ENCODE results near the gene PDP2.

The PDP2 gene, protein sequence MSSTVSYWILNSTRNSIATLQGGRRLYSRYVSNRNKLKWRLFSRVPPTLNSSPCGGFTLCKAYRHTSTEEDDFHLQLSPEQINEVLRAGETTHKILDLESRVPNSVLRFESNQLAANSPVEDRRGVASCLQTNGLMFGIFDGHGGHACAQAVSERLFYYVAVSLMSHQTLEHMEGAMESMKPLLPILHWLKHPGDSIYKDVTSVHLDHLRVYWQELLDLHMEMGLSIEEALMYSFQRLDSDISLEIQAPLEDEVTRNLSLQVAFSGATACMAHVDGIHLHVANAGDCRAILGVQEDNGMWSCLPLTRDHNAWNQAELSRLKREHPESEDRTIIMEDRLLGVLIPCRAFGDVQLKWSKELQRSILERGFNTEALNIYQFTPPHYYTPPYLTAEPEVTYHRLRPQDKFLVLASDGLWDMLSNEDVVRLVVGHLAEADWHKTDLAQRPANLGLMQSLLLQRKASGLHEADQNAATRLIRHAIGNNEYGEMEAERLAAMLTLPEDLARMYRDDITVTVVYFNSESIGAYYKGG
- long read RNA-seq, full-length matches to known transcripts = 66 of 82 reads
- long read RNA-seq, partial matches to known transcripts = 6 of 82 reads
- long read RNA-seq, other reads (novel, unspliced or antisense) = 10 of 82 reads

DNA sequence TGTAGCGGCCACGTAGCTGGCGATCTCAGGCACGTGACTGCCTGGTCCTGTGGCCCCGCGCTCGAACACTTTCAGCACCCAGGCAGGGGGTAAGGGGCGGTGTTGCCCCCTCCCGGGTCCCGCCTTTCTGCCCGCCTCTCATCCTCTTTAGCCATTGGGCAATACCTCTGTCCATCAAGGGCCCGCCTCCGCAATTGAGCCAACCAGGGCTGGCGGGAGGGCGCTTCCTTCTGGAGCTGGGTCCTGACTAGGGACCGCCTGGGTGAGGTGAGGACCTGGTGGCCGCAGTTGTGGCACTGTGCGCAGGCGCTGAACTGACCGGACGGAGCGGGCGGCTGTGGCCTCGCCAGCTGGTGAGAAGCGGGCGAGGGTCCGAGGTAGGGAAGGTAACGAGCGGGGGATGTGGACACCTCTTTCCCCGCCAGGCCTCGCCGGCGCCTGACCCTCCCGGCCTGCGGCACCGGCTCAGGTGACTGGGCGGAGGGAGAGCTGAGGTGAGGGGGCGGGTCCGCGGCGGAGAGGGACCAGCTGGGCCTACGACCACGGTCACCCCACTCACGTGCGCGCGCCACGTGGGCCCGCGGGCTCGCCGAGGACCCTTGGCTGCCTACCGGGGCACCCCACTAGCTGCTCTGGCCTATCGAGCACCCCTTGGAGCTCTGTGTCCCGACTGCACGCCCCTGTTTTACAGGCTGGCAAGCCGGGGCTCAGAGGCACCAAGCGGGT is at the start of gene PDP2:
Gene PDP2 (plus strand): TSS at position 228 of the 726 bp plus-strand sequence. CDS start 3,770 bp downstream, outside the sequence.
- Histone ChIP-seq H3K27me3 (ENCODE audit: insufficient read depth, poor library complexity, severe bottlenecking) (no peaks in the 10 kb centered on the region), H3K27ac (replicated peaks) (peak within 1 kb of the TSS; percentile 74), H3K4me3 (replicated peaks; ENCODE audit: insufficient read depth, low read length) (peak within 1 kb of the TSS; percentile 99)
- no peak for TF ChIP-seq CTCF (IDR thresholded peaks at IDR 0.05; ENCODE audit: insufficient read depth, low read length)
- peak; percentile 70 for TF ChIP-seq POLR2AphosphoS5 (IDR thresholded peaks at IDR 0.05; ENCODE audit: low read depth)
- DNase-seq (ENCODE audit: low read depth in 1 of 2, low spot score in 1 of 2) = peak; percentile 96 to 97

DNA sequence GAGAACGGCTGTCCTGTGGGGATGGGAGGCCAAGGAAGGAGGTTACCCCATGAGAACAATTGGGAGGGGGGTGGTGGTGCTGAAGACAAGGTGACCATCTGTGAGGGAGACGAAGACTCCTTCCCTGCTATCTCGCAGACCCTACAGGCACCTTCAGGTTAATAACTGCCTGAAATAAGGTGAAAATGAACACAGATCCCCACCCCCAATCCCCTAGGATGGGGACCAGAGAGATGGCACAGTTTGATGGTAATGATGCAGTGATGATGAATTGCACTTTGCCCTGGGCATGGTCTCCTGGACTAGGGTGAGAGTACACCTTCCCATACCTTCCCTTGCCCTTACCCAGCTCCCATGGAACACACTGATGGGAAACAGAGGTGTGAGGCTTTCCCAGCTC is 48.1 kb upstream of the PDP2 start:
- TF ChIP-seq GABPA (IDR thresholded peaks at IDR 0.05; ENCODE audit: low read depth) (no peak), POLR2AphosphoS5 (IDR thresholded peaks at IDR 0.05; ENCODE audit: low read depth) (no peak), SPI1 (IDR thresholded peaks at IDR 0.05; ENCODE audit: borderline replicate concordance, low read depth) (no peak)
- H3K27me3 ChIP-seq (ENCODE audit: insufficient read depth, poor library complexity, severe bottlenecking) = no peaks in the 10 kb centered on the region
- no peak overlapping the region for H3K4me3 ChIP-seq (replicated peaks; ENCODE audit: insufficient read depth, low read length)
- H3K27ac ChIP-seq (replicated peaks) = no peak overlapping the region
- no peak for DNase-seq (ENCODE audit: low read depth in 1 of 2, low spot score in 1 of 2)

- no peak for TF ChIP-seq REST (IDR thresholded peaks at IDR 0.05; ENCODE audit: insufficient replicate concordance, low read depth)
- TF ChIP-seq POLR2AphosphoS5 (IDR thresholded peaks at IDR 0.05; ENCODE audit: low read depth) = no peak
- H3K27me3 ChIP-seq (ENCODE audit: insufficient read depth, poor library complexity, severe bottlenecking) = no peaks in the 10 kb centered on the region
- H3K4me3 ChIP-seq (replicated peaks; ENCODE audit: insufficient read depth, low read length) = no peak overlapping the region
- H3K27ac ChIP-seq (replicated peaks) = no peak overlapping the region
- no peak for DNase-seq (ENCODE audit: low read depth in 1 of 2, low spot score in 1 of 2)
Observed at GRCh38 chr16:66832661-66833305, 47.5 kb upstream of the PDP2 start.

DNA sequence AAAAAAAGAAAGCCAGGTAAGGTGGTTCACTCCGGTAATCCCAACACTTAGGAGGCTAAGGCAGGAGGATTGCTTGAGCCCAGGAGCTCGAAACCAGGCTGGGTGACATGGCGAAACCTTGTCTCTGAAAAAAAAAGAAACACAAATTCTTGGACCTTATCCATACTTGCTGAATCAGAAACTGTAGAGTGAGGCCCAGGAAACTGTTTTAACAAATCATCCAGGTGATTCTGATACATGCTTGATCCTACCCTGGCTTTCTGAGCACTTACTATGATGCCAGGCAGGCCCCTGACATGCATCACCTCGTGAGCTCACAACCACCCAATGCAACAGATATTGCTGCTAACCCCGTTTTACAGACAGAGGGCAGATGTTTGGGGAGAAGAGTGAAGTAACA is 45.6 kb upstream of the PDP2 start:
- DNase-seq (ENCODE audit: low read depth in 1 of 2, low spot score in 1 of 2) = no peak
- Histone ChIP-seq H3K27me3 (ENCODE audit: insufficient read depth, poor library complexity, severe bottlenecking) (no peaks in the 10 kb centered on the region), H3K4me3 (replicated peaks; ENCODE audit: insufficient read depth, low read length) (no peak overlapping the region), H3K27ac (replicated peaks) (no peak overlapping the region)
- TF ChIP-seq CTCF (IDR thresholded peaks at IDR 0.05; ENCODE audit: insufficient read depth, low read length) = no peak

GRCh38 chr16:66840883-66841282 is 39.4 kb upstream of the PDP2 start:
- Histone ChIP-seq H3K27me3 (ENCODE audit: insufficient read depth, poor library complexity, severe bottlenecking) (peaks cover 16% of the 10 kb centered on the region), H3K4me3 (replicated peaks; ENCODE audit: insufficient read depth, low read length) (no peak overlapping the region), H3K27ac (replicated peaks) (no peak overlapping the region)
- no peak for TF ChIP-seq GABPA (IDR thresholded peaks at IDR 0.05; ENCODE audit: low read depth)
- TF ChIP-seq REST (IDR thresholded peaks at IDR 0.05; ENCODE audit: insufficient replicate concordance, low read depth) = no peak
- TF ChIP-seq CTCF (IDR thresholded peaks at IDR 0.05; ENCODE audit: insufficient read depth, low read length) = no peak
- TF ChIP-seq SPI1 (IDR thresholded peaks at IDR 0.05; ENCODE audit: borderline replicate concordance, low read depth) = peak; percentile 30; the same call in 1 of the 2 replicates
- DNase-seq (ENCODE audit: low read depth in 1 of 2, low spot score in 1 of 2) = no peak

Data from HL-60 (cell line).